H9 (cell line): ENCODE results near the gene CUL2. TPM values are rescaled to one million over a fixed set of nuclear protein-coding genes. Genes with fewer than 3 reads are reported as not detected.

Experiments used
- DNase-seq: peaks from one replicate; pipeline ENCODE4 v3.0.0-alpha.2; 2017
- H2AFZ ChIP-seq: one replicate; pipeline ENCODE4 v1.6.1; 2013; ENCODE audit warnings: mild to moderate bottlenecking, low read length, control low read depth, moderate library complexity
- H2AK5ac ChIP-seq: 2 replicates; pipeline ENCODE4 v1.6.1; 2013; ENCODE audit warnings: low read length, control low read depth, mixed read lengths; ENCODE audit not compliant: insufficient read length
- H2BK120ac ChIP-seq: one replicate; pipeline ENCODE4 v1.6.1; 2013; ENCODE audit warnings: low read depth, mild to moderate bottlenecking, low read length, control low read depth, inconsistent platforms; ENCODE audit not compliant: poor library complexity, severe bottlenecking
- H2BK12ac ChIP-seq: 2 replicates; pipeline ENCODE4 v1.6.1; 2013; ENCODE audit warnings: low read length, control low read depth, mixed read lengths, low read depth; ENCODE audit not compliant: insufficient read length
- H2BK15ac ChIP-seq: 2 replicates; pipeline ENCODE4 v1.6.1; 2013; ENCODE audit warnings: low read depth, low read length, control low read depth
- H2BK20ac ChIP-seq: one replicate; pipeline ENCODE4 v1.6.1; 2013; ENCODE audit warnings: low read depth, mild to moderate bottlenecking, low read length, control low read depth, inconsistent platforms; ENCODE audit not compliant: poor library complexity, severe bottlenecking
- H2BK5ac ChIP-seq: 2 replicates; pipeline ENCODE4 v1.6.1; 2013; ENCODE audit warnings: low read length, control low read depth, mixed read lengths; ENCODE audit not compliant: insufficient read length
- H3K14ac ChIP-seq: 2 replicates; pipeline ENCODE4 v1.6.1; 2013; ENCODE audit warnings: low read length, control low read depth; ENCODE audit not compliant: insufficient read depth
- H3K18ac ChIP-seq: 2 replicates; pipeline ENCODE4 v1.6.1; 2013; ENCODE audit warnings: low read depth, mild to moderate bottlenecking, mixed read lengths, low read length, control low read depth; ENCODE audit not compliant: insufficient read length
- H3K23ac ChIP-seq: 2 replicates; pipeline ENCODE4 v1.6.1; 2013; ENCODE audit warnings: low read length, control low read depth, mixed read lengths, low read depth; ENCODE audit not compliant: insufficient read length
- H3K23me2 ChIP-seq: 2 replicates; pipeline ENCODE4 v1.6.1; 2013; ENCODE audit warnings: low read depth, mild to moderate bottlenecking, mixed read lengths, low read length, control low read depth; ENCODE audit not compliant: insufficient read length, poor library complexity, severe bottlenecking
- H3K27ac ChIP-seq: 2 replicates; pipeline ENCODE4 v1.5.1; 2013; ENCODE audit warnings: low read length, control low read depth, mixed read lengths, low read depth; ENCODE audit not compliant: insufficient read length
- H3K27me3 ChIP-seq: 2 replicates; pipeline ENCODE4 v1.6.1; 2013; ENCODE audit warnings: low read length, control low read depth, inconsistent platforms; ENCODE audit not compliant: insufficient read depth
- H3K4ac ChIP-seq: 2 replicates; pipeline ENCODE4 v1.6.1; 2013; ENCODE audit warnings: low read depth, mild to moderate bottlenecking, control low read depth, inconsistent platforms, low read length, moderate library complexity
- H3K4me1 ChIP-seq: 2 replicates; pipeline ENCODE4 v1.6.1; 2013; ENCODE audit warnings: low read length, control low read depth, inconsistent platforms; ENCODE audit not compliant: insufficient read depth
- H3K4me2 ChIP-seq: 2 replicates; pipeline ENCODE4 v1.6.1; 2013; ENCODE audit warnings: low read length, control low read depth, mixed read lengths; ENCODE audit not compliant: insufficient read length, insufficient read depth
- H3K56ac ChIP-seq: 2 replicates; pipeline ENCODE4 v1.6.1; 2013; ENCODE audit warnings: low read depth, mild to moderate bottlenecking, mixed read lengths, low read length, control low read depth; ENCODE audit not compliant: insufficient read length
- H3K79me1 ChIP-seq: 2 replicates; pipeline ENCODE4 v1.6.1; 2013; ENCODE audit warnings: low read depth, mild to moderate bottlenecking, moderate library complexity, low read length, control low read depth, inconsistent platforms; ENCODE audit not compliant: insufficient read depth, poor library complexity, severe bottlenecking
- H3K79me2 ChIP-seq: 2 replicates; pipeline ENCODE4 v1.6.1; 2013; ENCODE audit warnings: low read length, control low read depth, inconsistent platforms; ENCODE audit not compliant: insufficient read depth
- H3K9ac ChIP-seq: 2 replicates; pipeline ENCODE4 v1.6.1; 2013; ENCODE audit warnings: low read length, control low read depth, mixed read lengths; ENCODE audit not compliant: insufficient read length; ENCODE audit errors: extremely low read depth
- H3K9me3 ChIP-seq: one replicate; pipeline ENCODE4 v1.6.1; 2013; ENCODE audit warnings: low read depth, low read length, inconsistent platforms; ENCODE audit not compliant: control insufficient read depth
- H3T11ph ChIP-seq: one replicate; pipeline ENCODE4 v1.6.1; 2013; ENCODE audit warnings: mild to moderate bottlenecking, low read length, control low read depth, inconsistent platforms
- H4K20me1 ChIP-seq: one replicate; pipeline ENCODE4 v1.6.1; 2013; ENCODE audit not compliant: control insufficient read depth, insufficient read length, insufficient read depth
- H4K5ac ChIP-seq: 2 replicates; pipeline ENCODE4 v1.6.1; 2013; ENCODE audit warnings: low read depth, mild to moderate bottlenecking, mixed read lengths, low read length, control low read depth; ENCODE audit not compliant: insufficient read length
- H4K8ac ChIP-seq: replicated peaks from 2 replicates; pipeline ENCODE4 v1.6.1; 2013; ENCODE audit warnings: low read length, control low read depth, mixed read lengths, low read depth; ENCODE audit not compliant: insufficient read length
- H4K91ac ChIP-seq: 2 replicates; pipeline ENCODE4 v1.6.1; 2013; ENCODE audit warnings: low read depth, mild to moderate bottlenecking, moderate library complexity, mixed read lengths, low read length, control low read depth; ENCODE audit not compliant: insufficient read length
- H3K27ac Mint-ChIP-seq, 3 experiments: 2 replicates in 2 of 3; 3 replicates in 1 of 3; pipeline ENCODE4 v1.8.0; 2020 to 2021; ENCODE audit warnings: mixed read lengths in 3 of 3, mild to moderate bottlenecking in 1 of 3, moderate library complexity in 1 of 3
- H3K27me3 Mint-ChIP-seq: 2 replicates; pipeline ENCODE4 v1.8.0; 2021; ENCODE audit warnings: low read depth, mild to moderate bottlenecking, moderate library complexity, mixed read lengths
- H3K36me3 Mint-ChIP-seq, 3 experiments: 2 replicates in 2 of 3; 3 replicates in 1 of 3; pipeline ENCODE4 v1.8.0; 2020 to 2021; ENCODE audit warnings: low read depth in 3 of 3, mixed read lengths in 3 of 3; ENCODE audit not compliant: insufficient read depth in 1 of 3
- H3K4me1 Mint-ChIP-seq, 2 experiments: 2 replicates each; pipeline ENCODE4 v1.8.0; 2020; ENCODE audit warnings: mixed read lengths in 2 of 2
- H3K4me3 Mint-ChIP-seq, 2 experiments: 2 replicates in 1 of 2; 3 replicates in 1 of 2; pipeline ENCODE4 v1.8.0; 2020 to 2021; ENCODE audit warnings: mild to moderate bottlenecking in 2 of 2, mixed read lengths in 2 of 2, moderate library complexity in 1 of 2
- H3K9me3 Mint-ChIP-seq, 2 experiments: 2 replicates in 1 of 2; 3 replicates in 1 of 2; pipeline ENCODE4 v1.8.0; 2020; ENCODE audit warnings: mild to moderate bottlenecking in 2 of 2, mixed read lengths in 2 of 2, moderate library complexity in 1 of 2
- CTCF ChIP-seq: fragments of 200-600 bp; sonication (generic); conservative IDR thresholded peaks from 3 replicates; pipeline ENCODE4 v1.8.0; 2021; ENCODE audit warnings: antibody characterized with exemption, mild to moderate bottlenecking
- WGBS: extraction: QIAGEN DNeasy Blood & Tissue Kit; methylation state at CpG from one replicate; pipeline ENCODE4 v1.1.7; 2013; ENCODE audit warnings: missing lambda C conversion rate, low lambda C conversion rate, mixed read lengths; ENCODE audit not compliant: insufficient read length; ENCODE audit errors: extremely low coverage; 5-methylcytosine and 5-hydroxymethylcytosine counted together
- total RNA-seq: library from RNA; stranded (reverse); gene quantifications from 2 replicates; pipeline ENCODE4 v1.2.1, GENCODE V29; 2021

The CUL2 gene
- total RNA-seq, 1 experiment from 2014 or later, result 43.3 TPM

- Histone ChIP-seq H4K8ac (no peak overlapping the region), H3K79me2 (peaks cover 3% of the 10 kb centered on the region; the same call in 1 of the 2 replicates), H3K79me1 (peaks cover 11% of the 10 kb centered on the region), H3K4me2 (no peak overlapping the region), H3K9me3 (no peaks in the 10 kb centered on the region), H3K56ac (no peak overlapping the region), H2BK20ac (no peak overlapping the region), H3K14ac (no peak overlapping the region), H2BK120ac (no peak overlapping the region), H2AFZ (no peak overlapping the region), H2BK12ac (no peak overlapping the region), H4K91ac (no peak overlapping the region), H3K23me2 (no peaks in the 10 kb centered on the region), H4K20me1 (no peaks in the 10 kb centered on the region), H3K9ac (no peak overlapping the region), H3T11ph (no peak overlapping the region), H3K18ac (no peak overlapping the region), H4K5ac (no peak overlapping the region), H3K23ac (no peak overlapping the region), H2BK15ac (no peak overlapping the region), H2AK5ac (no peak overlapping the region), H3K27ac (no peak overlapping the region), H3K4ac (no peak overlapping the region), H3K4me1 (no peaks in the 10 kb centered on the region), H2BK5ac (no peak overlapping the region), H3K27me3 (no peaks in the 10 kb centered on the region)
- no peak overlapping the region for H3K4me3 Mint-ChIP-seq
- H3K9me3 Mint-ChIP-seq, result peaks cover 13 to 20% of the 10 kb centered on the region in 2 experiments
- H3K4me1 Mint-ChIP-seq, result no peaks in the 10 kb centered on the region
- no peak overlapping the region for H3K27ac Mint-ChIP-seq
- no peaks in the 10 kb centered on the region for H3K27me3 Mint-ChIP-seq
- DNase-seq, result no peak
- no CpG with 5 or more reads among the region's 4 CpGs for WGBS
- peaks cover 11 to 20% (median 20%) of the 10 kb centered on the region in 3 experiments for H3K36me3 Mint-ChIP-seq
- TF ChIP-seq CTCF, result no peak
These were observed 10.9 kb downstream of the CUL2 start for GRCh38 chr10:35079265-35079664.
